HepG2 (cell line): ENCODE data around the gene TGM1. TPM values are rescaled to one million over a fixed set of nuclear protein-coding genes. Genes with fewer than 3 reads are reported as not detected.

Experiments
- ADNP ChIP-seq: sonication (generic); formaldehyde crosslinking; IDR thresholded peaks from 2 replicates; pipeline ENCODE4 v1.4.0; 2020; ENCODE audit warnings: missing genetic modification reagents
- ERF ChIP-seq: IDR thresholded peaks from 2 replicates; pipeline ENCODE4 v1.6.1; 2018; ENCODE audit warnings: missing biosample characterization, missing genetic modification reagents
- ESRRA ChIP-seq: sonication (generic); formaldehyde crosslinking; IDR thresholded peaks from 2 replicates; pipeline ENCODE4 v1.5.1; 2020; ENCODE audit warnings: mild to moderate bottlenecking, low read depth, missing genetic modification reagents
- GLI4 ChIP-seq: sonication (generic); formaldehyde crosslinking; IDR thresholded peaks from 2 replicates; pipeline ENCODE4 v1.5.1; 2020; ENCODE audit warnings: missing genetic modification reagents, mild to moderate bottlenecking, moderate library complexity, borderline replicate concordance
- GZF1 ChIP-seq: sonication (generic); formaldehyde crosslinking; IDR thresholded peaks from 2 replicates; pipeline ENCODE4 v1.5.1; 2020; ENCODE audit warnings: mild to moderate bottlenecking, missing genetic modification reagents
- KDM6A ChIP-seq: IDR thresholded peaks from 2 replicates; pipeline ENCODE4 v1.6.1; 2016; ENCODE audit warnings: low read depth
- MAF1 ChIP-seq: sonication (generic); formaldehyde crosslinking; IDR thresholded peaks from 2 replicates; pipeline ENCODE4 v1.5.0; 2020; ENCODE audit warnings: missing genetic modification reagents, borderline replicate concordance
- NPAS2 ChIP-seq: sonication (generic); formaldehyde crosslinking; IDR thresholded peaks from 2 replicates; pipeline ENCODE4 v1.8.0; 2022; ENCODE audit warnings: mild to moderate bottlenecking, missing genetic modification reagents, borderline replicate concordance
- NR1H2 ChIP-seq: sonication (generic); formaldehyde crosslinking; IDR thresholded peaks from 2 replicates; pipeline ENCODE4 v1.8.1; 2022; ENCODE audit warnings: low read depth, missing genetic modification reagents, borderline replicate concordance
- RAD21 ChIP-seq: fragments of 450-650 bp; formaldehyde crosslinking; IDR thresholded peaks from 2 replicates; pipeline ENCODE4 v1.5.0; 2020; ENCODE audit warnings: mild to moderate bottlenecking
- SCMH1 ChIP-seq: sonication (generic); formaldehyde crosslinking; IDR thresholded peaks from 2 replicates; pipeline ENCODE4 v1.9.0; 2021; ENCODE audit warnings: missing genetic modification reagents, mild to moderate bottlenecking, borderline replicate concordance
- SETDB1 ChIP-seq: sonication (generic); formaldehyde crosslinking; IDR thresholded peaks from 2 replicates; pipeline ENCODE4 v1.5.1; 2020; ENCODE audit warnings: missing genetic modification reagents, mild to moderate bottlenecking, borderline replicate concordance
- SNRNP70 ChIP-seq: fragments of 200-400 bp; formaldehyde crosslinking; IDR thresholded peaks from 2 replicates; pipeline ENCODE4 v1.6.1; 2017; ENCODE audit warnings: mild to moderate bottlenecking, low read depth, low read length, moderate library complexity
- SP1 ChIP-seq, 2 experiments: fragments of 450-650 bp in 1 of 2; sonication (generic) in 1 of 2; formaldehyde crosslinking in 1 of 2; IDR thresholded peaks; 2 replicates each; pipeline versions ENCODE4 v1.4.0 to v1.6.1; 2016 to 2020; ENCODE audit warnings: missing genetic modification reagents in 1 of 2
- ZFYVE20 ChIP-seq: sonication (generic); formaldehyde crosslinking; IDR thresholded peaks from 2 replicates; pipeline ENCODE4 v1.8.0; 2023; ENCODE audit warnings: low read depth, mild to moderate bottlenecking, moderate library complexity, missing genetic modification reagents, borderline replicate concordance
- ZKSCAN8 ChIP-seq: IDR thresholded peaks from 2 replicates; pipeline ENCODE4 v1.6.1; 2016; ENCODE audit warnings: borderline replicate concordance, missing genetic modification reagents, missing compliant biosample characterization
- ZNF24 ChIP-seq: fragments of 450-650 bp; IDR thresholded peaks from 2 replicates; pipeline ENCODE4 v1.6.1; 2017; ENCODE audit warnings: antibody characterized with exemption, mild to moderate bottlenecking
- ZNF589 ChIP-seq: sonication (generic); formaldehyde crosslinking; conservative IDR thresholded peaks from 2 replicates; pipeline ENCODE4 v1.8.0; 2022; ENCODE audit warnings: mild to moderate bottlenecking, moderate library complexity, missing genetic modification reagents
- ZNF598 ChIP-seq: sonication (generic); formaldehyde crosslinking; IDR thresholded peaks from 2 replicates; pipeline ENCODE4 v1.5.1; 2020; ENCODE audit warnings: mild to moderate bottlenecking, missing genetic modification reagents, borderline replicate concordance
- polyA plus RNA-seq, 8 experiments: library from polyadenylated mRNA; depleted of rRNA in 3 of 8; stranded (reverse) in 7 of 8; unstranded in 1 of 8; fragments of >200 nt; fragmentation: Illumina TruSeq in 4 of 8; extraction: Trizol in 4 of 8; gene quantifications; 2 replicates each; pipeline versions ENCODE4 v1.2.1 to v1.2.3, GENCODE V29; 2011 to 2016; ENCODE audit warnings: low read depth in 4 of 8, missing spikeins in 1 of 8, mixed read lengths in 1 of 8; ENCODE audit not compliant: insufficient read depth in 1 of 8
- total RNA-seq, 5 experiments: library from RNA; depleted of rRNA; stranded (reverse); fragments of >200 nt; fragmentation: Illumina TruSeq; extraction: Trizol; gene quantifications; 2 replicates each; pipeline ENCODE4 v1.2.3, GENCODE V29; 2016; ENCODE audit warnings: low read depth in 1 of 5
- TF ChIP-seq, protein P1 (sequence below): IDR thresholded peaks from 2 replicates; pipeline ENCODE4 v1.6.1; 2012; ENCODE audit warnings: low read length, improper control_type of control experiment
- TF ChIP-seq, protein P2 (sequence below): sonication (generic); formaldehyde crosslinking; IDR thresholded peaks from 2 replicates; pipeline ENCODE4 v1.5.0; 2020; ENCODE audit warnings: mild to moderate bottlenecking, missing genetic modification reagents
- TF ChIP-seq, protein P3 (sequence below): sonication (generic); formaldehyde crosslinking; IDR thresholded peaks from 2 replicates; pipeline ENCODE4 v1.5.1; 2020; ENCODE audit warnings: mild to moderate bottlenecking, moderate library complexity, missing genetic modification reagents
- TF ChIP-seq, protein P4 (sequence below): sonication (generic); formaldehyde crosslinking; IDR thresholded peaks from 2 replicates; pipeline ENCODE4 v1.5.0; 2020; ENCODE audit warnings: missing genetic modification reagents

The TGM1 gene
- total and polyA plus RNA-seq, 2 of the 13 experiments (the other 11 are each of a cell fraction or from before 2014, with no cell fraction given): 3.2 to 10.6 TPM

DNA sequence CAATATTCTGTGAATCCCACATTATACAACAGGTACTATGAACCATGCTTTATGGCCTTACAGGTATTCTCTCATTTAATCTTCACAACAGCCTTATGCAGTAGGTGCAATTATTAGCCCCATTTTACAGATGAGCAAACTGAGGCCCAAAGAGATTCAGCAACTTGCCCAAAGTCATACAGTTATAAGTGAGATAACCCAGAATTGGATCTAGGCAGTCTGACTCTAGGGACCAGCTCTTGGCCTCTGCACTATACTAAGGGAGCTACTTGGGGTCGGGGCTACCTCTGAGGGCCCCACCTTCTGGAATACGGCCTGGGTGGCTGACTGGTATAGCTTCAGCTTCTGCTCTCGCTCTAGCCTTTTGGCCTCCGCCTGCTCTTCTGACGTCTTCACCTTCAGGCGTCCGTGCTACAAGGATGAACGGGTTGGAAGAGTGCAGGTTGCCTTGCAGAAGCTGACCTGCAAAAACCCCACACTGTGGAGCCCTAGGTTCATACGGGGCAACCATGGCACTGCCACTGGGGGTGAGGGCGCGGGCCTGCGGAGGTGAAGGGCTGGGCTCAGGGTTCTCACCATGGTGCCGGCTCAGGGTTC is 7.7 kb upstream of the TGM1 start (continued):
- TF ChIP-seq, protein P1, sequence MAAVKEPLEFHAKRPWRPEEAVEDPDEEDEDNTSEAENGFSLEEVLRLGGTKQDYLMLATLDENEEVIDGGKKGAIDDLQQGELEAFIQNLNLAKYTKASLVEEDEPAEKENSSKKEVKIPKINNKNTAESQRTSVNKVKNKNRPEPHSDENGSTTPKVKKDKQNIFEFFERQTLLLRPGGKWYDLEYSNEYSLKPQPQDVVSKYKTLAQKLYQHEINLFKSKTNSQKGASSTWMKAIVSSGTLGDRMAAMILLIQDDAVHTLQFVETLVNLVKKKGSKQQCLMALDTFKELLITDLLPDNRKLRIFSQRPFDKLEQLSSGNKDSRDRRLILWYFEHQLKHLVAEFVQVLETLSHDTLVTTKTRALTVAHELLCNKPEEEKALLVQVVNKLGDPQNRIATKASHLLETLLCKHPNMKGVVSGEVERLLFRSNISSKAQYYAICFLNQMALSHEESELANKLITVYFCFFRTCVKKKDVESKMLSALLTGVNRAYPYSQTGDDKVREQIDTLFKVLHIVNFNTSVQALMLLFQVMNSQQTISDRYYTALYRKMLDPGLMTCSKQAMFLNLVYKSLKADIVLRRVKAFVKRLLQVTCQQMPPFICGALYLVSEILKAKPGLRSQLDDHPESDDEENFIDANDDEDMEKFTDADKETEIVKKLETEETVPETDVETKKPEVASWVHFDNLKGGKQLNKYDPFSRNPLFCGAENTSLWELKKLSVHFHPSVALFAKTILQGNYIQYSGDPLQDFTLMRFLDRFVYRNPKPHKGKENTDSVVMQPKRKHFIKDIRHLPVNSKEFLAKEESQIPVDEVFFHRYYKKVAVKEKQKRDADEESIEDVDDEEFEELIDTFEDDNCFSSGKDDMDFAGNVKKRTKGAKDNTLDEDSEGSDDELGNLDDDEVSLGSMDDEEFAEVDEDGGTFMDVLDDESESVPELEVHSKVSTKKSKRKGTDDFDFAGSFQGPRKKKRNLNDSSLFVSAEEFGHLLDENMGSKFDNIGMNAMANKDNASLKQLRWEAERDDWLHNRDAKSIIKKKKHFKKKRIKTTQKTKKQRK: no peak
- TF ChIP-seq SCMH1 (no peak), GLI4 (peak; percentile 69; the same call in 1 of the 2 replicates), NPAS2 (no peak), ZNF589 (CRISPR knock-in tag) (no peak), KDM6A (CRISPR knock-in tag) (peak; percentile 31; the same call in 1 of the 2 replicates), GZF1 (CRISPR knock-in tag) (no peak; the same call in 1 of the 2 replicates), MAF1 (peak; percentile 76; the same call in 1 of the 2 replicates), ADNP (CRISPR knock-in tag) (peak; percentile 97), SP1 (IDR thresholded peaks at IDR 0.05) (0 out of 2 replicates have a peak, but pooled peaks have one; percentile 18), SP1 (CRISPR knock-in tag; IDR thresholded peaks at IDR 0.05) (no peak), ESRRA (CRISPR knock-in tag) (no peak), ERF (CRISPR knock-in tag) (no peak), ZKSCAN8 (CRISPR knock-in tag) (no peak), ZNF598 (peak; percentile 68; the same call in 1 of the 2 replicates), ZFYVE20 (CRISPR knock-in tag) (no peak), NR1H2 (CRISPR knock-in tag) (no peak), SNRNP70 (no peak), ZNF24 (no peak), RAD21 (CRISPR knock-in tag) (no peak), SETDB1 (no peak)
- TF ChIP-seq, protein P2, sequence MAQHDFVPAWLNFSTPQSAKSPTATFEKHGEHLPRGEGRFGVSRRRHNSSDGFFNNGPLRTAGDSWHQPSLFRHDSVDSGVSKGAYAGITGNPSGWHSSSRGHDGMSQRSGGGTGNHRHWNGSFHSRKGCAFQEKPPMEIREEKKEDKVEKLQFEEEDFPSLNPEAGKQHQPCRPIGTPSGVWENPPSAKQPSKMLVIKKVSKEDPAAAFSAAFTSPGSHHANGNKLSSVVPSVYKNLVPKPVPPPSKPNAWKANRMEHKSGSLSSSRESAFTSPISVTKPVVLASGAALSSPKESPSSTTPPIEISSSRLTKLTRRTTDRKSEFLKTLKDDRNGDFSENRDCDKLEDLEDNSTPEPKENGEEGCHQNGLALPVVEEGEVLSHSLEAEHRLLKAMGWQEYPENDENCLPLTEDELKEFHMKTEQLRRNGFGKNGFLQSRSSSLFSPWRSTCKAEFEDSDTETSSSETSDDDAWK (CRISPR knock-in tag): no peak
- TF ChIP-seq, protein P3, sequence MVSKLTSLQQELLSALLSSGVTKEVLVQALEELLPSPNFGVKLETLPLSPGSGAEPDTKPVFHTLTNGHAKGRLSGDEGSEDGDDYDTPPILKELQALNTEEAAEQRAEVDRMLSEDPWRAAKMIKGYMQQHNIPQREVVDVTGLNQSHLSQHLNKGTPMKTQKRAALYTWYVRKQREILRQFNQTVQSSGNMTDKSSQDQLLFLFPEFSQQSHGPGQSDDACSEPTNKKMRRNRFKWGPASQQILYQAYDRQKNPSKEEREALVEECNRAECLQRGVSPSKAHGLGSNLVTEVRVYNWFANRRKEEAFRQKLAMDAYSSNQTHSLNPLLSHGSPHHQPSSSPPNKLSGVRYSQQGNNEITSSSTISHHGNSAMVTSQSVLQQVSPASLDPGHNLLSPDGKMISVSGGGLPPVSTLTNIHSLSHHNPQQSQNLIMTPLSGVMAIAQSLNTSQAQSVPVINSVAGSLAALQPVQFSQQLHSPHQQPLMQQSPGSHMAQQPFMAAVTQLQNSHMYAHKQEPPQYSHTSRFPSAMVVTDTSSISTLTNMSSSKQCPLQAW (CRISPR knock-in tag): peak; percentile 67
- TF ChIP-seq, protein P4, sequence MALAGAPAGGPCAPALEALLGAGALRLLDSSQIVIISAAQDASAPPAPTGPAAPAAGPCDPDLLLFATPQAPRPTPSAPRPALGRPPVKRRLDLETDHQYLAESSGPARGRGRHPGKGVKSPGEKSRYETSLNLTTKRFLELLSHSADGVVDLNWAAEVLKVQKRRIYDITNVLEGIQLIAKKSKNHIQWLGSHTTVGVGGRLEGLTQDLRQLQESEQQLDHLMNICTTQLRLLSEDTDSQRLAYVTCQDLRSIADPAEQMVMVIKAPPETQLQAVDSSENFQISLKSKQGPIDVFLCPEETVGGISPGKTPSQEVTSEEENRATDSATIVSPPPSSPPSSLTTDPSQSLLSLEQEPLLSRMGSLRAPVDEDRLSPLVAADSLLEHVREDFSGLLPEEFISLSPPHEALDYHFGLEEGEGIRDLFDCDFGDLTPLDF (CRISPR knock-in tag): no peak
